GM12874 (cell line): ENCODE measurements around the gene TACO1.

Source experiments
- TF ChIP-seq, protein P1 (sequence below): IDR thresholded peaks from 2 replicates; pipeline ENCODE4 v1.5.1; 2011; ENCODE audit warnings: low read depth, mild to moderate bottlenecking, control low read depth, low read length, moderate library complexity; ENCODE audit not compliant: insufficient read depth

Gene TACO1

DNA sequence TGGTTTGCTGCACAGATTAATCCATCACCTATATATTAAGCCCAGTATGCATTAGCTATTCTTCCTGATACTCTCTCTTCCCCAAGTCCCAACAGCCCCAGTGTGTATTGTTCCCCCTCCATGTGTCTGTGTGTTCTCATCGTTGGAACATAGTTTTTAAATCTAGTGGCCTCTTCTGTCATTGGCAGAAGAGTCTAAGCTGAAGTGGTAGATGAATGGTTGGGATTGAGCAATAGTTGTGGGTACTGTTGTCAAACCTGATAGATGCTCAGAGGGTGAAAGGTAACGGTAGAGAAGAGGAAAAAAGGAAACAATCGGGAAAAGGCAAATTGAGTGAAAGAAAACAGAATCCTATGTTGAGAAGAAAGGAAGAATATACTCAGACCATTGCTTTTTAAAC, 51.4 kb downstream of the TACO1 start:
- TF ChIP-seq, protein P1, sequence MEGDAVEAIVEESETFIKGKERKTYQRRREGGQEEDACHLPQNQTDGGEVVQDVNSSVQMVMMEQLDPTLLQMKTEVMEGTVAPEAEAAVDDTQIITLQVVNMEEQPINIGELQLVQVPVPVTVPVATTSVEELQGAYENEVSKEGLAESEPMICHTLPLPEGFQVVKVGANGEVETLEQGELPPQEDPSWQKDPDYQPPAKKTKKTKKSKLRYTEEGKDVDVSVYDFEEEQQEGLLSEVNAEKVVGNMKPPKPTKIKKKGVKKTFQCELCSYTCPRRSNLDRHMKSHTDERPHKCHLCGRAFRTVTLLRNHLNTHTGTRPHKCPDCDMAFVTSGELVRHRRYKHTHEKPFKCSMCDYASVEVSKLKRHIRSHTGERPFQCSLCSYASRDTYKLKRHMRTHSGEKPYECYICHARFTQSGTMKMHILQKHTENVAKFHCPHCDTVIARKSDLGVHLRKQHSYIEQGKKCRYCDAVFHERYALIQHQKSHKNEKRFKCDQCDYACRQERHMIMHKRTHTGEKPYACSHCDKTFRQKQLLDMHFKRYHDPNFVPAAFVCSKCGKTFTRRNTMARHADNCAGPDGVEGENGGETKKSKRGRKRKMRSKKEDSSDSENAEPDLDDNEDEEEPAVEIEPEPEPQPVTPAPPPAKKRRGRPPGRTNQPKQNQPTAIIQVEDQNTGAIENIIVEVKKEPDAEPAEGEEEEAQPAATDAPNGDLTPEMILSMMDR = no peak

DNA sequence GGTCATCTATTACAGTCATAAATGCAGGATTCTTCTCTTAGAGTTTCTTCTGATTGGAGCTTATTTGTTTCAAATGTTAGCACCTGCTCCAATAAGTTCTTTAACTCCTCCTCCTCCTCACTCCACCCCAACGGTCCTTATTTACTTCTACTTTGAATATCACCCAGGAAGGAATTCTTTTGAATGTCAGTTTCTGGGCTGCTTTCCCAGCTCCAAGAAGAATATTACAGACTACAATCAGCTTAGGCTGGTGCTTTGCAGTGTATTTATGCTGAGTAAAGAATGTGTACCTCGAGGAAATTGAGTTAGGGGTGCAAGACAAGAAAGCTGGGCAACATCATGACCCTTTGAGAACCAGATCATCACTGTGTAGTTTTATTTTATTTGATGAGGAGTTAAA, 52.4 kb downstream of the TACO1 start:
- TF ChIP-seq, protein P1 = no peak

DNA sequence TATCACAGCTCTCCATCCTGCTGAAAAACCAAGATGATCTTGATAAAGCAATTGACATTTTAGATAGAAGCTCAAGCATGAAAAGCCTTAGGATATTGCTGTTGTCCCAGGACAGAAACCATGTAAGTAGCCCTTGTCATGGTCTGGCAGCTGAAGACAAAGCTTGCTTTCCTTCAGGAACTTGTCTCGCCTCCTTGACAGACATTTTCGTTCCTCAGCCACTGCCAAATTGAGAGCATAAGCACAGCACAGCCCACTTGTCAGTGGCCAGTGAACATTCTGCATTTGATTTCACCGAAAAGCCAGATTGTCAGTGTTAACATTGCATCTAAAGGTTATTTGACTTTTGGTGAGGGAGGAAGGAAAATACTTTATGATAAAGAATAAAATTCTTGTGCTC, 57.1 kb downstream of the TACO1 start:
- TF ChIP-seq, protein P1 = no peak
